HEK293T (cell line): Measurements from ENCODE around the gene VWA5B1.

Experiments
- BHLHE40 ChIP-seq: fragments of 450-650 bp; IDR thresholded peaks from 2 replicates; pipeline ENCODE4 v1.6.1; 2016; ENCODE audit warnings: mild to moderate bottlenecking, moderate library complexity, borderline replicate concordance
- NFRKB ChIP-seq: fragments of 450-650 bp; IDR thresholded peaks from 2 replicates; pipeline ENCODE4 v1.6.1; 2016; ENCODE audit warnings: mild to moderate bottlenecking, moderate library complexity
- SP1 ChIP-seq: fragments of 450-650 bp; IDR thresholded peaks from 2 replicates; pipeline ENCODE4 v1.6.1; 2017
- TARDBP ChIP-seq: fragments of 450-650 bp; IDR thresholded peaks from 2 replicates; pipeline ENCODE4 v1.6.1; 2016

- no peak for TF ChIP-seq TARDBP
- no peak for TF ChIP-seq BHLHE40
- no peak for TF ChIP-seq NFRKB
- TF ChIP-seq SP1, result no peak
These were observed 57.7 kb downstream of the VWA5B1 start for GRCh38 chr1:20348326-20348915.
